ENCODE data around the gene NOC2L.
A peak's percentile ranks its signal among the peaks of the same experiment; 100 is the strongest.

The NOC2L gene

GRCh38 chr1:913491-914130 is 45.4 kb downstream of the NOC2L start:
- peak; percentile 64 for DNase-seq

GRCh38 chr1:912740-913301 is 46.2 kb downstream of the NOC2L start:
- peak; percentile 83 for DNase-seq

- peak; percentile 91 for DNase-seq
These were observed 46.9 kb downstream of the NOC2L start for GRCh38 chr1:911875-912739.

- peak; percentile 85 for DNase-seq
These were observed 48.0 kb downstream of the NOC2L start for GRCh38 chr1:910881-911721.

GRCh38 chr1:910311-910880 is 48.7 kb downstream of the NOC2L start:
- DNase-seq = no peak

GRCh38 chr1:909861-910310 is 49.2 kb downstream of the NOC2L start:
- DNase-seq = no peak

- DNase-seq = no peak
These were observed 50.4 kb downstream of the NOC2L start for GRCh38 chr1:908661-909060.

GRCh38 chr1:907611-908451 is 51.2 kb downstream of the NOC2L start:
- DNase-seq = no peak

- peak; percentile 91 for DNase-seq
These were observed 52.2 kb downstream of the NOC2L start for GRCh38 chr1:906600-907420.

GRCh38 chr1:905811-906599 is 53.1 kb downstream of the NOC2L start:
- DNase-seq = no peak

- DNase-seq = no peak
These were observed 53.8 kb downstream of the NOC2L start for GRCh38 chr1:905071-905749.

- peak; percentile 86 for DNase-seq
These were observed 54.6 kb downstream of the NOC2L start for GRCh38 chr1:904310-904950.

- no peak for DNase-seq
These were observed 55.3 kb downstream of the NOC2L start for GRCh38 chr1:903721-904271.

- no peak for DNase-seq
These were observed 55.8 kb downstream of the NOC2L start for GRCh38 chr1:903305-903704.

GRCh38 chr1:902802-903201 is 56.3 kb downstream of the NOC2L start:
- no peak for DNase-seq

GRCh38 chr1:901108-901859 is 57.8 kb downstream of the NOC2L start:
- DNase-seq = no peak

GRCh38 chr1:899636-900317 is 59.3 kb downstream of the NOC2L start:
- no peak for DNase-seq

Measured in RPMI8226 (cell line).